Memory B cell (primary cell): ENCODE measurements around the gene CD226.
"Not testable (repeated sequence)": the region's sequence is repeated elsewhere in the genome, so short reads cannot be mapped to it uniquely, and the experiment has no call there.

Experiments used
- ATAC-seq: fragments of 150-1000 bp; cut with Tn5 transposase; 2 replicates; pipeline ENCODE4 v1.10.0; 2021; ENCODE audit warnings: low read depth, mild to moderate bottlenecking, moderate library complexity
- DNase-seq, 2 donors: peaks; one replicate each; pipeline ENCODE4 v3.0.0; 2022; ENCODE audit warnings: low spot score in 2 of 2
- H3K27ac Mint-ChIP-seq: one replicate; pipeline ENCODE4 v1.8.0; 2022; ENCODE audit warnings: mild to moderate bottlenecking, moderate library complexity, mixed read lengths
- H3K27me3 Mint-ChIP-seq: one replicate; pipeline ENCODE4 v1.8.0; 2022; ENCODE audit warnings: mixed read lengths
- H3K36me3 Mint-ChIP-seq: one replicate; pipeline ENCODE4 v1.8.0; 2022; ENCODE audit warnings: mild to moderate bottlenecking, mixed read lengths
- H3K4me1 Mint-ChIP-seq: one replicate; pipeline ENCODE4 v1.8.0; 2022; ENCODE audit warnings: mixed read lengths
- H3K4me3 Mint-ChIP-seq: one replicate; pipeline ENCODE4 v1.8.0; 2022; ENCODE audit warnings: mild to moderate bottlenecking, moderate library complexity, mixed read lengths
- H3K9me3 Mint-ChIP-seq: one replicate; pipeline ENCODE4 v1.8.0; 2022; ENCODE audit warnings: mixed read lengths

CD226 gene

GRCh38 chr18:69845593-69846506, 101.8 kb downstream of the CD226 start:
- Mint-ChIP-seq H3K36me3 (no peaks in the 10 kb centered on the region), H3K9me3 (no peaks in the 10 kb centered on the region), H3K4me3 (no peak overlapping the region), H3K27ac (no peak overlapping the region), H3K27me3 (no peaks in the 10 kb centered on the region), H3K4me1 (no peaks in the 10 kb centered on the region)
- DNase-seq, result no peak
- no peak for ATAC-seq

GRCh38 chr18:69844656-69845055, 103.0 kb downstream of the CD226 start:
- Mint-ChIP-seq H3K27me3 (no peaks in the 10 kb centered on the region), H3K4me1 (no peaks in the 10 kb centered on the region), H3K36me3 (no peaks in the 10 kb centered on the region), H3K27ac (no peak overlapping the region), H3K4me3 (no peak overlapping the region), H3K9me3 (no peaks in the 10 kb centered on the region)
- ATAC-seq (no peak), DNase-seq (no peak)

DNA sequence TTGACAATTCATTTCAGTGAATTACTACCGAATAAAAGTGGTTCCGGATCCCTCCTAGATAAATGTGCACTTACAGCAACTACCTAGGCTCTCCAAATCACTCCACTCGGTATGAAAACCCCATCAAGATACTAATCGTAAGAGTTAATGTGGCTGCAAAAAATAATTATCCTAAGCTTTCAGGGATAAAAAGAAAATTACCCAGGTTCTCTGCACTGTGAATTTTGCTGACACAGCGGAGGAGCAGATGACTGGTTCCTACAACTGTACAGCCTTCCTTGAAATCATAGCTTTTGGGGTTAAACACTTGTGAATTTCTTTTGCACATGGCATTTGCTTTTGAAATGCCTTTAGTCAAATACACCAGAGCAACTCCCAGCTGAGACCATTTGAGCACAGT, 104.7 kb downstream of the CD226 start:
- Mint-ChIP-seq H3K4me3 (no peak overlapping the region), H3K9me3 (peaks cover 1% of the 10 kb centered on the region), H3K27ac (no peak overlapping the region), H3K36me3 (no peaks in the 10 kb centered on the region), H3K4me1 (peaks cover 4% of the 10 kb centered on the region), H3K27me3 (peaks cover 4% of the 10 kb centered on the region)
- ATAC-seq (no peak), DNase-seq (no peak)

- no peak overlapping the region for H3K4me3 Mint-ChIP-seq
- H3K9me3 Mint-ChIP-seq, result peaks cover 1% of the 10 kb centered on the region
- peaks cover 4% of the 10 kb centered on the region for H3K4me1 Mint-ChIP-seq
- DNase-seq (no peak), ATAC-seq (no peak)
- H3K27me3 Mint-ChIP-seq, result peaks cover 4% of the 10 kb centered on the region
- H3K27ac Mint-ChIP-seq, result no peak overlapping the region
- H3K36me3 Mint-ChIP-seq, result no peaks in the 10 kb centered on the region
These were observed 106.6 kb downstream of the CD226 start for GRCh38 chr18:69841117-69841516.

DNA sequence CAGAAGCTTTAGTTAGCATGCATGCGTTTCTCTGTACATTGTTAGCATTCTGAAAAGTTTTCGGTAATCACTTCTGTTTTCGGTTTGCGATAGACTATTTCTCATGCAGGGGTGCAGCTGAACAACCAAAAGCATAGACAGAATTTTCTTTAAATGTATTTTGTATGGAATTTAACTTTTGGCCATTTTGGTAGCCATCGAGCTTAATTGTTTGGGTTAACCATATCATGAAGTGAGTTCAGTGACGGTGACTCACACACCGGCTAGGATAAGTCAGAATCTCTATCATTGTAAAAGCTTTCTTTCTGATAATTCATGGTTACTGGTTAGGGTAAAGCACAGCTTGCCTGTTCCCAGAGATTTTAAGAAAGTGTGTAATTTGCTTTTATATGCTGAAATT, 107.2 kb downstream of the CD226 start:
- no peak overlapping the region for H3K27ac Mint-ChIP-seq
- peaks cover 1% of the 10 kb centered on the region for H3K9me3 Mint-ChIP-seq
- peaks cover 4% of the 10 kb centered on the region for H3K4me1 Mint-ChIP-seq
- ATAC-seq (no peak), DNase-seq (no peak)
- peaks cover 4% of the 10 kb centered on the region for H3K27me3 Mint-ChIP-seq
- H3K4me3 Mint-ChIP-seq, result no peak overlapping the region
- H3K36me3 Mint-ChIP-seq, result no peaks in the 10 kb centered on the region

DNA sequence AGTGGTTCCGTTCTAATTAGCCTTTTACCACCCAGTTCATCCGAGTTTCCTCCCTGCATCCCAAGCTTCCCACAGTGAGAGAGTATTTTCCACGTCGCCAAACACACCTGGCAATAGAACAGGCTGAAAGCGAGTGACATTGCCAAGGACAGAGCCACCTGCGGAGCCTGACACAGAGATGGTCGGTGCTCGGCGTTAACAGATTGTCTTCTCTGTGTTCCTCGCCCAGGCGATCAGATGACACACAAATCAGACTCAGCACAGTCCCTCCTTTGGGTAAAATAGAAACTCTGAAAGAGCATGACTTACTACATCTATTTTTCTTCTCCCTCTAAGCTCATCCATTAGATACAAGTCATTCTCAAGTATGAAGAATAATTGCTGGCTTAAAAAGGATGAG, 107.7 kb downstream of the CD226 start:
- Mint-ChIP-seq H3K36me3 (no peaks in the 10 kb centered on the region), H3K9me3 (peaks cover 1% of the 10 kb centered on the region), H3K4me1 (peaks cover 4% of the 10 kb centered on the region), H3K27me3 (peaks cover 4% of the 10 kb centered on the region), H3K27ac (no peak overlapping the region), H3K4me3 (no peak overlapping the region)
- no peak for ATAC-seq
- no peak for DNase-seq

DNA sequence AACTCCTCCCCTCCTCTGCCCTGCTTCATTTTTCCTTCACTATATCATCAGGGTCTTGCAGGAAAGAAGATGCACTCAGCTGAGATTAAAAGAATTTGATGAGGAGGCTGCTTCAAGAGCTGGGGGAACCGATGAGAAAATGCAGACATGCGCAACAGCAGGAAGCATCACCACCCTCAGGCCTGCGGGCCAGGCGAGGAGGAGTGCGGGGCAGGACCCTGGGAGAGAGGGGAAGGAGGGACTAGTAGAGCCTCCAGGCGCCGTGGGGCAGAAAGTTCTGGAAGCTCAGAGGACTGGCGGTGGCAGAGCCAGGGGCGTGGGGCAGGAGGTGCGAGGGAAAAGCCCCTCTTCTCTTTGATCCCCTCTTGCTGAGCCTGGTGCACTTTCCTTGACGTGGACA, 108.2 kb downstream of the CD226 start:
- Mint-ChIP-seq H3K4me3 (no peak overlapping the region), H3K4me1 (peaks cover 4% of the 10 kb centered on the region), H3K9me3 (peaks cover 1% of the 10 kb centered on the region), H3K27me3 (peaks cover 4% of the 10 kb centered on the region), H3K27ac (no peak overlapping the region), H3K36me3 (no peaks in the 10 kb centered on the region)
- ATAC-seq (no peak), DNase-seq (no peak)

GRCh38 chr18:69838620-69839411, 108.9 kb downstream of the CD226 start:
- peaks cover 4% of the 10 kb centered on the region for H3K4me1 Mint-ChIP-seq
- H3K9me3 Mint-ChIP-seq, result peaks cover 1% of the 10 kb centered on the region
- H3K36me3 Mint-ChIP-seq, result no peaks in the 10 kb centered on the region
- no peak overlapping the region for H3K4me3 Mint-ChIP-seq
- DNase-seq, result no peak
- ATAC-seq, result no peak
- H3K27ac Mint-ChIP-seq, result no peak overlapping the region
- H3K27me3 Mint-ChIP-seq, result peaks cover 4% of the 10 kb centered on the region

- Mint-ChIP-seq H3K27ac (no peak overlapping the region), H3K4me1 (peaks cover 4% of the 10 kb centered on the region), H3K36me3 (no peaks in the 10 kb centered on the region), H3K4me3 (no peak overlapping the region), H3K9me3 (peaks cover 1% of the 10 kb centered on the region), H3K27me3 (peaks cover 4% of the 10 kb centered on the region)
- no peak for DNase-seq
- ATAC-seq, result no peak
These were observed 109.7 kb downstream of the CD226 start for GRCh38 chr18:69838003-69838402.

DNA sequence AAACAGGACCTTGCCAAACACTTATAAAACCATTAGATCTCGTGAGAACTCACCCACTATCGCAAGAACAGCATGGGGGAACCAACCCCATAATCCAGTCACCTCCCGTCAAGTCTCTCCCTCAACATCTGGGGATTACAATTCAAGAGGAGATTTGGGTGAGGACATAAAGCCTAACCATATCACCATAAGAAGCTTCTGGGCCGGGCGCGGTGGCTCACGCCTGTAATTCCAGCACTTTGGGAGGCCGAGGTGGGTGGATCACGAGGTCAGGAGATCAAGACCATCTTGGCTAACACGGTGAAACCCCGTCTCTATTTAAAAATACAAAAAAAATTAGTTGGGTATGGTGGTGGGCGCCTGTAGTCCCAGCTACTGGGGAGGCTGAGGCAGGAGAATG, 112.7 kb downstream of the CD226 start:
- DNase-seq, ATAC-seq, H3K4me3 Mint-ChIP-seq, H3K36me3 Mint-ChIP-seq, H3K27ac Mint-ChIP-seq, H3K27me3 Mint-ChIP-seq, H3K9me3 Mint-ChIP-seq, H3K4me1 Mint-ChIP-seq: not testable (repeated sequence)

DNA sequence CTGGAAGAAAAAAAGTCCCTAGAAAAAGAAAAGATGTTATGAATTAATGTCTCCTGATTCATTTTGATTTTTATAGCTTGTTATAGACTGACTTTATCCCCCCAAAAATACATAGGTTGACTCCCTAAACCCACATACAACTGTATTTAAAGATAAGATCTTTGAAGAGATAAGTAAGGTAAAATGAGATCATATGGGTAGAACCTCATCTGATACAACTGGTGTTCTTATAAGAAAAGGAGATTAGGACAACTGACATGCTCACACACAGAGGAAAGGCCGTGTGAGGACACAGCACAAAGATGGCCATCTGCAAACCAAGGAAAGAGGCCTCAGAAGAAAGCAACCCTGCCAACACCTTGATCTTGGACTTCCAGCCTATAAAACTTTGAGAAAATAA, 117.5 kb downstream of the CD226 start:
- Mint-ChIP-seq H3K27me3 (no peaks in the 10 kb centered on the region), H3K4me3 (no peak overlapping the region), H3K9me3 (no peaks in the 10 kb centered on the region), H3K27ac (no peak overlapping the region), H3K4me1 (no peaks in the 10 kb centered on the region), H3K36me3 (no peaks in the 10 kb centered on the region)
- ATAC-seq (no peak), DNase-seq (no peak)

- H3K27ac Mint-ChIP-seq, result no peak overlapping the region
- DNase-seq (no peak), ATAC-seq (no peak)
- H3K4me3 Mint-ChIP-seq, result no peak overlapping the region
- no peaks in the 10 kb centered on the region for H3K36me3 Mint-ChIP-seq
- H3K9me3 Mint-ChIP-seq, result peaks cover 1% of the 10 kb centered on the region
- no peaks in the 10 kb centered on the region for H3K27me3 Mint-ChIP-seq
- no peaks in the 10 kb centered on the region for H3K4me1 Mint-ChIP-seq
These were observed 127.1 kb downstream of the CD226 start for GRCh38 chr18:69820538-69820937.

DNA sequence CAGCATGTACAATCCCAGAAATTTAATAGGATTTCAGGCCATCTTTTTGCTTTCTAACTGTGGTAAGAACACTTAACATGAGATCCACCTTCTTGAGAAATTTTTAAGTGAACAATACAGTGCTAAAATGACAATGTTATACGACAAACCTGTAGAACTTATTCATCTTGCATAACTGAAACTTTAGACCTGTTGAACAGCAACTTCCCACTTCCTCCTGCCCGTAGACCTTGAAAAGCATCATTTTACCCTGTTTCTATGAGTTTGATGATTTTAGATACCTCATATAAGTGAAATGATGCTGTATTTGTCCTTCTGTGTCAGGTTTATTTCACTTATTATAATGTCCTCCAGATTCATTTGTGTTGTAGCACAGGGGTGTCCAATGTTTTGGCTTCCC, 128.2 kb downstream of the CD226 start:
- Mint-ChIP-seq H3K36me3 (no peaks in the 10 kb centered on the region), H3K4me3 (no peak overlapping the region), H3K9me3 (peaks cover 3% of the 10 kb centered on the region), H3K4me1 (peaks cover 2% of the 10 kb centered on the region), H3K27me3 (no peaks in the 10 kb centered on the region), H3K27ac (no peak overlapping the region)
- ATAC-seq (no peak), DNase-seq (no peak)

GRCh38 chr18:69817335-69817940, 130.2 kb downstream of the CD226 start:
- Mint-ChIP-seq H3K9me3 (peaks cover 3% of the 10 kb centered on the region), H3K27ac (no peak overlapping the region), H3K4me1 (peaks cover 2% of the 10 kb centered on the region), H3K27me3 (no peaks in the 10 kb centered on the region), H3K36me3 (no peaks in the 10 kb centered on the region), H3K4me3 (no peak overlapping the region)
- DNase-seq (no peak), ATAC-seq (no peak)
